ENCODE data around the gene AQP7.
A peak's percentile ranks its signal among the peaks of the same experiment; 100 is the strongest.
"Not testable (repeated sequence)": the region's sequence is repeated elsewhere in the genome, so short reads cannot be mapped to it uniquely, and the experiment has no call there.

The AQP7 gene

GRCh38 chr9:33402371-33402770 lies at the start of gene AQP7:
Gene AQP7 (minus strand): TSS chr9:33402568. CDS start chr9:33401262, 1,306 bp downstream.
- DNase-seq = not testable (repeated sequence)

GRCh38 chr9:33450621-33451146 lies 48.3 kb upstream of the AQP7 start:
- DNase-seq = no peak

GRCh38 chr9:33449715-33450114 lies 47.3 kb upstream of the AQP7 start:
- DNase-seq = no peak

GRCh38 chr9:33447799-33448553 lies 45.6 kb upstream of the AQP7 start:
- peak; percentile 28 for DNase-seq

- DNase-seq = peak; percentile 68
These were observed 44.8 kb upstream of the AQP7 start, which contains the start of gene AQP3 for GRCh38 chr9:33446946-33447798. Gene AQP3 (minus strand): TSS chr9:33447593. CDS start chr9:33447530, 63 bp downstream.

GRCh38 chr9:33446240-33446945 lies 44.0 kb upstream of the AQP7 start:
- peak; percentile 33 for DNase-seq

- no peak for DNase-seq
These were observed 43.2 kb upstream of the AQP7 start for GRCh38 chr9:33445389-33446239.

GRCh38 chr9:33443464-33444154 lies 41.2 kb upstream of the AQP7 start:
- DNase-seq = no peak

GRCh38 chr9:33443047-33443446 lies 40.7 kb upstream of the AQP7 start:
- DNase-seq = no peak

- no peak for DNase-seq
These were observed 39.8 kb upstream of the AQP7 start for GRCh38 chr9:33442125-33442524.

GRCh38 chr9:33440609-33441008 lies 38.2 kb upstream of the AQP7 start:
- no peak for DNase-seq

GRCh38 chr9:33440204-33440603 lies 37.8 kb upstream of the AQP7 start:
- DNase-seq = no peak

- DNase-seq = no peak
These were observed 37.4 kb upstream of the AQP7 start for GRCh38 chr9:33439731-33440130.

- DNase-seq = no peak
These were observed 36.7 kb upstream of the AQP7 start for GRCh38 chr9:33438926-33439680.

GRCh38 chr9:33437898-33438297 lies 35.5 kb upstream of the AQP7 start:
- no peak for DNase-seq

- no peak for DNase-seq
These were observed 34.8 kb upstream of the AQP7 start for GRCh38 chr9:33437205-33437604.

- no peak for DNase-seq
These were observed 34.1 kb upstream of the AQP7 start for GRCh38 chr9:33436445-33436844.

- no peak for DNase-seq
These were observed 33.5 kb upstream of the AQP7 start for GRCh38 chr9:33435821-33436277.

- no peak for DNase-seq
These were observed 32.1 kb upstream of the AQP7 start for GRCh38 chr9:33434317-33435105.

- no peak for DNase-seq
These were observed 31.5 kb upstream of the AQP7 start for GRCh38 chr9:33433871-33434270.

Measured in activated naive CD4-positive, alpha-beta T cell treated with anti-CD3 and anti-CD28 coated beads, Interleukin-2, amount 50 U/mL, for 16 hours (primary cell).